HTR-8/SVneo (cell line): Measurements from ENCODE around the gene GPRC5D.

Source experiments
- DNase-seq: peaks from one replicate; pipeline ENCODE4 v3.0.0; 2011; ENCODE audit warnings: low spot score, mixed read lengths; ENCODE audit not compliant: insufficient read length
- FAIRE-seq: peaks from 2 replicates; lab custom pipeline; 2011; peaks lifted over from hg19 to GRCh38; lab: Jason Lieb, UNC

The GPRC5D gene

DNA sequence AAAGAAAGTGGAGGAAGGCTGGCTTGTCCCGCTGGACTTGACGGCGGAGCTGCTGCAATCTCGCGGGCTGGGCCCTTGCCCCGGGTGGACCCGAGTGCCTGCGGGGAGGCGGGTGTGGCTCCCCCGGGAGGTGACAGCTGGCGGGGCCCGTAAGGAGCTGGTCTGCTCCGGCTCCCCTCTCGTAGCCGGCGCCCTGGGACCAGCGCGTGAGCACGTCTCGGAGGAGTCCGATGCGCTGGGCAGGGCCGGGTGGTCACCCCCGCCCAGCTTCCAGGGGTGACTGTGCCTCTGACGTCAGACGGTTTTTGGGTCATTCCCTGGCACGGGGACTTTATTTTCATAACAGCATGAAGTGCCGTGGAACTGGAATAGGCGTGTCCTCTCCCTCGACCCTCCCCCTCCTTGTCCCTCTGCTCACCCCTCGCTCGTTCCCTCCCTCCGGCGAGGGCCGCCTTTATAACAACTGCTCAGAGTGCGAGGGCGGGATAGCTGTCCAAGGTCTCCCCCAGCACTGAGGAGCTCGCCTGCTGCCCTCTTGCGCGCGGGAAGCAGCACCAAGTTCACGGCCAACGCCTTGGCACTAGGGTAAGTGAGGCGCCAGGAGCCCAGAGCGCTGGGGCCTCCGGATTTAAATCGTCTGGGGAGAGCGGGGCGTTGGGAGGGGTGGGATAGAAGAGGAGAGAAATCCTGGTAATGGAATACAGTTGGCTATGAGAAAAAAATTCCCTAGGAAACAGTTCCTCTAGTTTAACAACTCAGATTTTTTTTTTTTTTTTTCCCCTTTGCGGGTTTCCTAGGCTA, 60.7 kb downstream of the GPRC5D start, which contains the start of gene GPRC5A:
Gene GPRC5A (plus strand): TSS at position 483 of the 801 bp plus-strand sequence. CDS start 16,688 bp downstream, outside the sequence.
- DNase-seq (peak; percentile 73), FAIRE-seq (peak; percentile 42)
